GM23338 (cell line): ENCODE results near the gene RWDD3. TPM values are rescaled to one million over a fixed set of nuclear protein-coding genes. Genes with fewer than 3 reads are reported as not detected.

Source experiments
- ATAC-seq: fragments of 200-7000 bp; cut with Tn5 transposase; 3 replicates; pipeline ENCODE4 v1.9.1; 2020
- DNase-seq: peaks from one replicate; pipeline ENCODE4 v3.0.0-alpha.2; 2015; ENCODE audit warnings: low spot score
- H2AFZ ChIP-seq: fragments of 200-600 bp; sonication (generic); 2 replicates; pipeline ENCODE4 v1.8.0; 2016; ENCODE audit warnings: antibody characterized with exemption, mild to moderate bottlenecking, moderate library complexity
- H3F3A ChIP-seq: fragments of 200-600 bp; sonication (generic); replicated peaks from 2 replicates; pipeline ENCODE4 v1.8.0; 2017; ENCODE audit warnings: antibody characterized with exemption, mixed run types, low read depth
- H3K27ac ChIP-seq: fragments of 200-600 bp; sonication (generic); 2 replicates; pipeline ENCODE4 v1.6.1; 2016; ENCODE audit warnings: low read depth
- H3K27me3 ChIP-seq: fragments of 200-600 bp; sonication (generic); 2 replicates; pipeline ENCODE4 v1.8.0; 2016; ENCODE audit warnings: mild to moderate bottlenecking, mixed run types, moderate library complexity; ENCODE audit not compliant: insufficient read depth
- H3K36me3 ChIP-seq: fragments of 200-600 bp; sonication (generic); 2 replicates; pipeline ENCODE4 v1.8.0; 2016; ENCODE audit warnings: mild to moderate bottlenecking; ENCODE audit not compliant: insufficient read depth
- H3K4me1 ChIP-seq: fragments of 200-600 bp; sonication (generic); 2 replicates; pipeline ENCODE4 v1.8.0; 2016; ENCODE audit warnings: mild to moderate bottlenecking, moderate library complexity; ENCODE audit not compliant: insufficient read depth
- H3K4me2 ChIP-seq: fragments of 200-600 bp; sonication (generic); 2 replicates; pipeline ENCODE4 v1.7.1; 2017; ENCODE audit warnings: mixed run types
- H3K4me3 ChIP-seq: fragments of 200-600 bp; sonication (generic); 2 replicates; pipeline ENCODE4 v1.6.1; 2016; ENCODE audit warnings: mixed run types
- H3K79me2 ChIP-seq: fragments of 200-600 bp; sonication (generic); replicated peaks from 2 replicates; pipeline ENCODE4 v1.8.0; 2017; ENCODE audit warnings: mild to moderate bottlenecking; ENCODE audit not compliant: insufficient read depth
- H3K9me2 ChIP-seq: fragments of 200-600 bp; sonication (generic); 2 replicates; pipeline ENCODE4 v1.8.0; 2017; ENCODE audit not compliant: insufficient read depth
- H4K20me1 ChIP-seq: fragments of 200-600 bp; sonication (generic); replicated peaks from 2 replicates; pipeline ENCODE4 v1.8.0; 2017; ENCODE audit warnings: mild to moderate bottlenecking; ENCODE audit not compliant: insufficient read depth
- H3K27ac Mint-ChIP-seq: 2 replicates; pipeline ENCODE4 v1.8.0; 2020; ENCODE audit warnings: inconsistent platforms, mild to moderate bottlenecking, moderate library complexity, mixed read lengths
- H3K27me3 Mint-ChIP-seq: 3 replicates; pipeline ENCODE4 v1.8.0; 2022; ENCODE audit warnings: low read depth, mild to moderate bottlenecking, moderate library complexity, mixed read lengths, inconsistent platforms; ENCODE audit not compliant: insufficient read depth, poor library complexity
- H3K36me3 Mint-ChIP-seq: 3 replicates; pipeline ENCODE4 v1.8.0; 2021; ENCODE audit warnings: low read depth, mild to moderate bottlenecking, inconsistent platforms, moderate library complexity, mixed read lengths
- H3K4me1 Mint-ChIP-seq: 3 replicates; pipeline ENCODE4 v1.8.0; 2020; ENCODE audit warnings: mild to moderate bottlenecking, inconsistent platforms, mixed read lengths
- H3K4me3 Mint-ChIP-seq: 3 replicates; pipeline ENCODE4 v1.8.0; 2021; ENCODE audit warnings: moderate library complexity, mild to moderate bottlenecking, inconsistent platforms, mixed read lengths
- H3K9me3 Mint-ChIP-seq: 3 replicates; pipeline ENCODE4 v1.8.0; 2020; ENCODE audit warnings: moderate library complexity, mild to moderate bottlenecking, inconsistent platforms, mixed read lengths
- CREB1 ChIP-seq: fragments of 250-450 bp; sonication (Bioruptor Pico); IDR thresholded peaks from 2 replicates; pipeline ENCODE4 v1.5.0; 2020; ENCODE audit warnings: low read depth, mild to moderate bottlenecking, moderate library complexity
- EZH2phosphoT487 ChIP-seq: fragments of 200-600 bp; sonication (generic); IDR thresholded peaks from one replicate; pipeline ENCODE4 v1.8.1; 2018; ENCODE audit warnings: antibody characterized with exemption; ENCODE audit not compliant: unreplicated experiment
- JUNB ChIP-seq: IDR thresholded peaks from one replicate; pipeline ENCODE4 v1.6.1; 2016; ENCODE audit warnings: antibody characterized with exemption; ENCODE audit not compliant: unreplicated experiment
- NANOG ChIP-seq: IDR thresholded peaks from 2 replicates; pipeline ENCODE4 v1.6.1; 2016; ENCODE audit warnings: antibody characterized with exemption, borderline replicate concordance
- POLR2AphosphoS5 ChIP-seq: IDR thresholded peaks from 2 replicates; pipeline ENCODE4 v1.6.1; 2016; ENCODE audit warnings: antibody characterized with exemption, low read depth
- STAT1 ChIP-seq: IDR thresholded peaks from one replicate; pipeline ENCODE4 v1.6.1; 2016; ENCODE audit warnings: antibody characterized with exemption; ENCODE audit not compliant: unreplicated experiment
- ZNF331 ChIP-seq: fragments of 250-450 bp; sonication (Bioruptor Pico); IDR thresholded peaks from 2 replicates; pipeline ENCODE4 v1.5.0; 2020; ENCODE audit warnings: low read depth, mild to moderate bottlenecking, moderate library complexity
- polyA plus RNA-seq: library from polyadenylated mRNA; unstranded; fragments of >200 nt; fragmentation: Nextera tagmentation; extraction: Ambion mirVana; gene quantifications from 2 replicates; pipeline ENCODE4 v1.2.1, GENCODE V29; 2016
- total RNA-seq: library from RNA; depleted of rRNA; stranded (reverse); fragments of >200 nt; shearing (Covaris generic); gene quantifications from 2 replicates; pipeline ENCODE4 v1.2.3, GENCODE V29; 2014
- TF ChIP-seq, protein P1 (sequence below): IDR thresholded peaks from one replicate; pipeline ENCODE4 v1.6.1; 2018; ENCODE audit warnings: antibody characterized with exemption; ENCODE audit not compliant: unreplicated experiment
- TF ChIP-seq, protein P2 (sequence below): IDR thresholded peaks from 2 replicates; pipeline ENCODE4 v1.6.1; 2016; ENCODE audit warnings: antibody characterized with exemption
- TF ChIP-seq, protein P3 (sequence below), 2 experiments: fragments of 200-600 bp in 1 of 2; sonication (generic) in 1 of 2; conservative IDR thresholded peaks; 2 replicates each; pipeline versions ENCODE4 v1.5.1 to v1.6.1; 2016 to 2017; ENCODE audit warnings: antibody characterized with exemption in 2 of 2, low read depth in 2 of 2, mild to moderate bottlenecking in 2 of 2, moderate library complexity in 1 of 2
- TF ChIP-seq, protein P4 (sequence below): fragments of 250-450 bp; sonication (Bioruptor Pico); IDR thresholded peaks from 2 replicates; pipeline ENCODE4 v1.5.0; 2020; ENCODE audit warnings: mild to moderate bottlenecking, moderate library complexity

The RWDD3 gene
- total and polyA plus RNA-seq, 2 experiments from 2014 or later: 19.3 to 50.7 TPM

DNA sequence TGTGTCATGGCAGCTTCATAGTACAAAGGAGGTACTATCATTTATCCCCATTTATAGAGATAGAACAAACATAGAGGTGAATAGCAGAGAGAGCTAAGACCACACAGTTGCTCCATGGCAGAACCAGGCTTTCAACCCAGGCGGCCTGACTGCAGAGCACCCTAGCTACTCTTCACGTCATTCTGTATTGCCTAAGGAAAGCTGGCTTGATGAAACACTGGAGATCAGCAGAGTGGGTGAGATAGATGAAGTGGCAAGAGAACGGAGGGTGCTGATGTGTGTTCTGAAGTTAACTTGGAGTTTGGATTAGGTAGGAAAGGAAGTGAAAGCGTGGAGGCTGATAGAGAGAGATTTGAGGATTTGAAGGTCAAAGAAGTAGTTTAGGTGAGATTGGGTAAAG, 47.9 kb upstream of the RWDD3 start (continued):
- TF ChIP-seq NANOG: no peak
- TF ChIP-seq, protein P1, sequence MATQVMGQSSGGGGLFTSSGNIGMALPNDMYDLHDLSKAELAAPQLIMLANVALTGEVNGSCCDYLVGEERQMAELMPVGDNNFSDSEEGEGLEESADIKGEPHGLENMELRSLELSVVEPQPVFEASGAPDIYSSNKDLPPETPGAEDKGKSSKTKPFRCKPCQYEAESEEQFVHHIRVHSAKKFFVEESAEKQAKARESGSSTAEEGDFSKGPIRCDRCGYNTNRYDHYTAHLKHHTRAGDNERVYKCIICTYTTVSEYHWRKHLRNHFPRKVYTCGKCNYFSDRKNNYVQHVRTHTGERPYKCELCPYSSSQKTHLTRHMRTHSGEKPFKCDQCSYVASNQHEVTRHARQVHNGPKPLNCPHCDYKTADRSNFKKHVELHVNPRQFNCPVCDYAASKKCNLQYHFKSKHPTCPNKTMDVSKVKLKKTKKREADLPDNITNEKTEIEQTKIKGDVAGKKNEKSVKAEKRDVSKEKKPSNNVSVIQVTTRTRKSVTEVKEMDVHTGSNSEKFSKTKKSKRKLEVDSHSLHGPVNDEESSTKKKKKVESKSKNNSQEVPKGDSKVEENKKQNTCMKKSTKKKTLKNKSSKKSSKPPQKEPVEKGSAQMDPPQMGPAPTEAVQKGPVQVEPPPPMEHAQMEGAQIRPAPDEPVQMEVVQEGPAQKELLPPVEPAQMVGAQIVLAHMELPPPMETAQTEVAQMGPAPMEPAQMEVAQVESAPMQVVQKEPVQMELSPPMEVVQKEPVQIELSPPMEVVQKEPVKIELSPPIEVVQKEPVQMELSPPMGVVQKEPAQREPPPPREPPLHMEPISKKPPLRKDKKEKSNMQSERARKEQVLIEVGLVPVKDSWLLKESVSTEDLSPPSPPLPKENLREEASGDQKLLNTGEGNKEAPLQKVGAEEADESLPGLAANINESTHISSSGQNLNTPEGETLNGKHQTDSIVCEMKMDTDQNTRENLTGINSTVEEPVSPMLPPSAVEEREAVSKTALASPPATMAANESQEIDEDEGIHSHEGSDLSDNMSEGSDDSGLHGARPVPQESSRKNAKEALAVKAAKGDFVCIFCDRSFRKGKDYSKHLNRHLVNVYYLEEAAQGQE: no peak
- TF ChIP-seq, protein P2, sequence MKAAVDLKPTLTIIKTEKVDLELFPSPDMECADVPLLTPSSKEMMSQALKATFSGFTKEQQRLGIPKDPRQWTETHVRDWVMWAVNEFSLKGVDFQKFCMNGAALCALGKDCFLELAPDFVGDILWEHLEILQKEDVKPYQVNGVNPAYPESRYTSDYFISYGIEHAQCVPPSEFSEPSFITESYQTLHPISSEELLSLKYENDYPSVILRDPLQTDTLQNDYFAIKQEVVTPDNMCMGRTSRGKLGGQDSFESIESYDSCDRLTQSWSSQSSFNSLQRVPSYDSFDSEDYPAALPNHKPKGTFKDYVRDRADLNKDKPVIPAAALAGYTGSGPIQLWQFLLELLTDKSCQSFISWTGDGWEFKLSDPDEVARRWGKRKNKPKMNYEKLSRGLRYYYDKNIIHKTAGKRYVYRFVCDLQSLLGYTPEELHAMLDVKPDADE: no peak
- no peak for TF ChIP-seq EZH2phosphoT487
- TF ChIP-seq, protein P3, sequence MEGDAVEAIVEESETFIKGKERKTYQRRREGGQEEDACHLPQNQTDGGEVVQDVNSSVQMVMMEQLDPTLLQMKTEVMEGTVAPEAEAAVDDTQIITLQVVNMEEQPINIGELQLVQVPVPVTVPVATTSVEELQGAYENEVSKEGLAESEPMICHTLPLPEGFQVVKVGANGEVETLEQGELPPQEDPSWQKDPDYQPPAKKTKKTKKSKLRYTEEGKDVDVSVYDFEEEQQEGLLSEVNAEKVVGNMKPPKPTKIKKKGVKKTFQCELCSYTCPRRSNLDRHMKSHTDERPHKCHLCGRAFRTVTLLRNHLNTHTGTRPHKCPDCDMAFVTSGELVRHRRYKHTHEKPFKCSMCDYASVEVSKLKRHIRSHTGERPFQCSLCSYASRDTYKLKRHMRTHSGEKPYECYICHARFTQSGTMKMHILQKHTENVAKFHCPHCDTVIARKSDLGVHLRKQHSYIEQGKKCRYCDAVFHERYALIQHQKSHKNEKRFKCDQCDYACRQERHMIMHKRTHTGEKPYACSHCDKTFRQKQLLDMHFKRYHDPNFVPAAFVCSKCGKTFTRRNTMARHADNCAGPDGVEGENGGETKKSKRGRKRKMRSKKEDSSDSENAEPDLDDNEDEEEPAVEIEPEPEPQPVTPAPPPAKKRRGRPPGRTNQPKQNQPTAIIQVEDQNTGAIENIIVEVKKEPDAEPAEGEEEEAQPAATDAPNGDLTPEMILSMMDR (conservative IDR thresholded peaks at IDR 0.05; ENCODE audit: low read depth in 2 of 2): no peak
- TF ChIP-seq CREB1: no peak
- no peak for TF ChIP-seq JUNB
- TF ChIP-seq ZNF331 (CRISPR knock-in tag): no peak
- TF ChIP-seq POLR2AphosphoS5: no peak

DNA sequence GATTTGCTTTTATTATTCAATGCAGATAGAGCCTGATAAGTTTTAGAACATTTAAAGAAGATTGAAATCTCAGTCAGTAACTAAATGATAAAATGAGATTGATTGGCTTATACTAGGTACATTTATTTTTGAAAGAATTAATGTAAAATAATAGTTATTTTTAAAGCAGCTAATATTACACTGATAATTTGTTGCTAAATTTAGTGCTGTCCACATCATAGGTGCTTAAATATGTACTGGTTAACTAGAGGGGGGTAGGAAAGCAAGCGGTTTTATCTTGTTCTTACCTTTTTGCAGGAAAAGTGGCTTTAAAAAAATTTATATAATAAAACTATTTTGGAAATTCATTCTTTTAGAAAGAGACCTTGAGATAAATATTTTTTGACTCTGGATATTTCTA, 40.4 kb upstream of the RWDD3 start:
- Histone ChIP-seq H3K79me2 (no peaks in the 10 kb centered on the region), H3K4me1 (no peaks in the 10 kb centered on the region), H3F3A (no peaks in the 10 kb centered on the region), H3K9me2 (no peaks in the 10 kb centered on the region), H3K27me3 (no peaks in the 10 kb centered on the region), H2AFZ (no peak overlapping the region), H4K20me1 (no peaks in the 10 kb centered on the region), H3K4me3 (no peak overlapping the region), H3K4me2 (no peak overlapping the region), H3K27ac (no peak overlapping the region), H3K36me3 (no peaks in the 10 kb centered on the region)
- Mint-ChIP-seq H3K9me3 (no peaks in the 10 kb centered on the region), H3K27ac (no peak overlapping the region), H3K36me3 (no peaks in the 10 kb centered on the region), H3K4me1 (peaks cover 4% of the 10 kb centered on the region; the same call in 2 of the 3 replicates), H3K4me3 (no peak overlapping the region), H3K27me3 (no peaks in the 10 kb centered on the region)
- no peak for DNase-seq
- ATAC-seq: no peak
- TF ChIP-seq CREB1: no peak
- TF ChIP-seq STAT1: no peak
- TF ChIP-seq JUNB: no peak
- TF ChIP-seq, protein P4, sequence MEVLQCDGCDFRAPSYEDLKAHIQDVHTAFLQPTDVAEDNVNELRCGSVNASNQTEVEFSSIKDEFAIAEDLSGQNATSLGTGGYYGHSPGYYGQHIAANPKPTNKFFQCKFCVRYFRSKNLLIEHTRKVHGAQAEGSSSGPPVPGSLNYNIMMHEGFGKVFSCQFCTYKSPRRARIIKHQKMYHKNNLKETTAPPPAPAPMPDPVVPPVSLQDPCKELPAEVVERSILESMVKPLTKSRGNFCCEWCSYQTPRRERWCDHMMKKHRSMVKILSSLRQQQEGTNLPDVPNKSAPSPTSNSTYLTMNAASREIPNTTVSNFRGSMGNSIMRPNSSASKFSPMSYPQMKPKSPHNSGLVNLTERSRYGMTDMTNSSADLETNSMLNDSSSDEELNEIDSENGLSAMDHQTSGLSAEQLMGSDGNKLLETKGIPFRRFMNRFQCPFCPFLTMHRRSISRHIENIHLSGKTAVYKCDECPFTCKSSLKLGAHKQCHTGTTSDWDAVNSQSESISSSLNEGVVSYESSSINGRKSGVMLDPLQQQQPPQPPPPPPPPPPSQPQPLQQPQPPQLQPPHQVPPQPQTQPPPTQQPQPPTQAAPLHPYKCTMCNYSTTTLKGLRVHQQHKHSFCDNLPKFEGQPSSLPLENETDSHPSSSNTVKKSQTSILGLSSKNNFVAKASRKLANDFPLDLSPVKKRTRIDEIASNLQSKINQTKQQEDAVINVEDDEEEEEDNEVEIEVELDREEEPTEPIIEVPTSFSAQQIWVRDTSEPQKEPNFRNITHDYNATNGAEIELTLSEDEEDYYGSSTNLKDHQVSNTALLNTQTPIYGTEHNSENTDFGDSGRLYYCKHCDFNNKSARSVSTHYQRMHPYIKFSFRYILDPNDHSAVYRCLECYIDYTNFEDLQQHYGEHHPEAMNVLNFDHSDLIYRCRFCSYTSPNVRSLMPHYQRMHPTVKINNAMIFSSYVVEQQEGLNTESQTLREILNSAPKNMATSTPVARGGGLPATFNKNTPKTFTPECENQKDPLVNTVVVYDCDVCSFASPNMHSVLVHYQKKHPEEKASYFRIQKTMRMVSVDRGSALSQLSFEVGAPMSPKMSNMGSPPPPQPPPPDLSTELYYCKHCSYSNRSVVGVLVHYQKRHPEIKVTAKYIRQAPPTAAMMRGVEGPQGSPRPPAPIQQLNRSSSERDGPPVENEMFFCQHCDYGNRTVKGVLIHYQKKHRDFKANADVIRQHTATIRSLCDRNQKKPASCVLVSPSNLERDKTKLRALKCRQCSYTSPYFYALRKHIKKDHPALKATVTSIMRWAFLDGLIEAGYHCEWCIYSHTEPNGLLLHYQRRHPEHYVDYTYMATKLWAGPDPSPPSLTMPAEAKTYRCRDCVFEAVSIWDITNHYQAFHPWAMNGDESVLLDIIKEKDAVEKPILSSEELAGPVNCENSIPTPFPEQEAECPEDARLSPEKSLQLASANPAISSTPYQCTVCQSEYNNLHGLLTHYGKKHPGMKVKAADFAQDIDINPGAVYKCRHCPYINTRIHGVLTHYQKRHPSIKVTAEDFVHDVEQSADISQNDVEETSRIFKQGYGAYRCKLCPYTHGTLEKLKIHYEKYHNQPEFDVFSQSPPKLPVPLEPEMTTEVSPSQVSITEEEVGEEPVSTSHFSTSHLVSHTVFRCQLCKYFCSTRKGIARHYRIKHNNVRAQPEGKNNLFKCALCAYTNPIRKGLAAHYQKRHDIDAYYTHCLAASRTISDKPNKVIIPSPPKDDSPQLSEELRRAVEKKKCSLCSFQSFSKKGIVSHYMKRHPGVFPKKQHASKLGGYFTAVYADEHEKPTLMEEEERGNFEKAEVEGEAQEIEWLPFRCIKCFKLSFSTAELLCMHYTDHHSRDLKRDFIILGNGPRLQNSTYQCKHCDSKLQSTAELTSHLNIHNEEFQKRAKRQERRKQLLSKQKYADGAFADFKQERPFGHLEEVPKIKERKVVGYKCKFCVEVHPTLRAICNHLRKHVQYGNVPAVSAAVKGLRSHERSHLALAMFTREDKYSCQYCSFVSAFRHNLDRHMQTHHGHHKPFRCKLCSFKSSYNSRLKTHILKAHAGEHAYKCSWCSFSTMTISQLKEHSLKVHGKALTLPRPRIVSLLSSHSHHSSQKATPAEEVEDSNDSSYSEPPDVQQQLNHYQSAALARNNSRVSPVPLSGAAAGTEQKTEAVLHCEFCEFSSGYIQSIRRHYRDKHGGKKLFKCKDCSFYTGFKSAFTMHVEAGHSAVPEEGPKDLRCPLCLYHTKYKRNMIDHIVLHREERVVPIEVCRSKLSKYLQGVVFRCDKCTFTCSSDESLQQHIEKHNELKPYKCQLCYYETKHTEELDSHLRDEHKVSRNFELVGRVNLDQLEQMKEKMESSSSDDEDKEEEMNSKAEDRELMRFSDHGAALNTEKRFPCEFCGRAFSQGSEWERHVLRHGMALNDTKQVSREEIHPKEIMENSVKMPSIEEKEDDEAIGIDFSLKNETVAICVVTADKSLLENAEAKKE: no peak
